Renal cortex interstitium (tissue), 11 donors: ENCODE results near the gene ATG14. TPM values are rescaled to one million over a fixed set of nuclear protein-coding genes. Genes with fewer than 3 reads are reported as not detected.
"Not testable (repeated sequence)": the region's sequence is repeated elsewhere in the genome, so short reads cannot be mapped to it uniquely, and the experiment has no call there.

Experiments
- DNase-seq, 11 donors: peaks; one replicate each; pipeline ENCODE4 v3.0.0-alpha.2; 2013; ENCODE audit warnings: low read depth in 9 of 11, low spot score in 4 of 11; ENCODE audit errors: extremely low read depth in 1 of 11
- polyA plus RNA-seq, 3 donors: library from polyadenylated mRNA; unstranded; fragments of 120-200 nt; gene quantifications; one replicate each; pipeline ENCODE4 v1.2.1, GENCODE V29; 2013; ENCODE audit not compliant: insufficient read length in 3 of 3

The ATG14 gene
- polyA plus RNA-seq, 3 donors: 15.8 to 28.1 (median 21.9) TPM

DNA sequence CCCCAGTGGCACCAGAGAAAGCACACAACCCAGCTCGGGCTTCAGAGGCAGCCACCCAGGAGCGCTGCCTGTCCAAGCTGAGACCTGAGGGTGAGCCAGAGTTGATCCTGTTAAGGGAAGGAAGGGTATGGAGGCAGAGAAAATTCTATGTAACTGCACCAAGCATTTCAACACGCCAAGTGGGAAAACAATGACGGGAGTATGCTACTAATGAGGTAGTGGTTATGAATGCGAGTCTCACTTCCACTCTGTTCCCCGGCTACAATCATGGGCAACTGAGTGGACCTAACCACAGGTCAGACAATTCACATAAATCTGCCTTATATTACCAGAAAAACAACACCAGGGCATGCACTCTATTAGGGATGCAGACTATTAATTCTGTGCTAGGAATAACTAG, 9.9 kb downstream of the ATG14 start:
- no peak for DNase-seq

DNA sequence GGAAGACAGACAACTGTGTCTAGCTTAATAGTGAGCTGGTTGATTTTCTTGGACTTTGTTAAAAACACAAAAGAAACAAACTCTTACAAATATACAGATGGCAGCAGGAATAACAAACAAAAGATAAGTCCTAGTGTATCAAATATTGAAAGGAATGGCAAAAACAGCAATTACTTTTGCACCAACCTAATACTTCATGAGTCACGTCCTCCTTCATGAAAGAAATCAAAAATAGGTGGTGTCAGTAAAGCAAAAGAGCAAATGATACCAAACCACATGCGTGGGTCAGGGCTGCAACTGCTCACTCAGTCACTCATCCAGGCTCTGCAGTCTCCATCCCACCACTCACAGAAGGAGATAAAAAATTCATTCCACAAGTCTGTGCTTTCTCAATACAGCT, 11.8 kb downstream of the ATG14 start:
- no peak for DNase-seq

DNA sequence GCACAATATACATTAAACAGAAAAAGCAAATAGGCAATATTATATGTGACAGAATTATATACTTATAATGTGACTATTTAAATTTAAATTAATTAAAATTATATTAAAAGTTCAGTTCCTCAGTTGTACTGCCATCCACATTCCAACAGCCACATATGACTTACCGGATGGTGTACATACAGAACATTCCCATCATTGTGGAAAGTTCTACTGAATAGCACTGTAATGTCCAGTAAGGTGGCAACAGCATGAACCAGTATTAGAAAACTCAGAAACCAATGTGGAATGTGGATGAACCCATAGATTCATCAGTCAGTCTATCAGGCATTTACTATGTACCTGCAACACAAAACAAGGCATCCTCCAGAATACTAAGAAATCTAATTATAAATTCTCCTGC, 12.4 kb downstream of the ATG14 start:
- DNase-seq: no peak

DNA sequence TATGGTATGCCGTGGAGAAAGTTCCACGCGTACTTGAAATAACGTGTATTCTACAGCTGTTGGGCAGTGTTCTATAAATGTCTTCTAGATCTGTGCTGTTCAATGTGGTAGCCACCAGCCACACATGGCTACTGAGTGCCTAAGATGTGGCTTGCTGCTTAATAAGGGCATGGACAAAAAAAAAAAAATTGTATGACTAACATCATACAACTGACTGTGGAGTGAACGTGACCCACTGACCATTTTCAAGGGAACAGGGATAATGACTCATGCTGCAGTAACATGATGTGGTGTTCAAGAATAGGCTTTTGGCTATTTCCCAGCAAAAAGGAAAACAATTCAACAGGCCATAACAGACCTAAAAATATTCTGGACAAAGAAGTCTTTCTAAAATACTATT, 13.0 kb downstream of the ATG14 start:
- DNase-seq: no peak

DNA sequence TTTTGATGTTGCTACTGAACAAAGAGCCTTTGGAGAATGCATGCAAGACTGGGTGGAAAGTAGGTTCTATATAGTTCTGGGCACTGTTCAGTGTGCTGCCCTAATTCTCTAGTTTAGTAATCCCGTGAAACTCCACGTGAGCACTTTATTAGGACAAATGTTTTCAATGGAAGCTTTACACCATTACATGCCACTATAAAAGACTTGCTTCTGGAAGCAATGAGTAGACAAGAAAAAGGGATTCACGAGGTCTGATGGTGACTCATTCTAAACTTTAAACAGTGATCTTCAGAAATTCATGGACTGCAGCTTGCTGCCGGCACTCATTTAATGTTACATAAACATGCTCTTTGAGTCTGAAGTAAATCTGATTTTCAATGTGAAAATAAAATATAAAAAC, 22.3 kb downstream of the ATG14 start:
- no peak for DNase-seq

DNA sequence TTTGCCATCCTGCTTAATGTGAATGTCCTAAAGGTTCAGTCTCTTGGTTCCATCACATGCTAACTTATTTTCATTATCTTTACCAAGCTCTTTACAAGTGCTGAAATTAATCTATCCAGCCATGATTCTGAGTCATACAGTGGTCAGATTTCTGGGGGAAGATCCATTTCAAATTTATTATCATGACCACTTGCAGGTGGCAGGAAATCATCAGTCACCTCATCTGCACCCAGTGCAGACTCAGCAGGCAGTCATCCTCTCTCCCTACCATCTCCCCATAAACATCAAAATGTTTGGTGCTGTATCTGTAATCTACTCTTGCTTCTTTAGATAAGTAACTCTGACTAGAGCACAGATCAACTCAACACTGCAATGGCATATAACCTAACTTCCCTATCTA, 23.5 kb downstream of the ATG14 start:
- DNase-seq: no peak

DNA sequence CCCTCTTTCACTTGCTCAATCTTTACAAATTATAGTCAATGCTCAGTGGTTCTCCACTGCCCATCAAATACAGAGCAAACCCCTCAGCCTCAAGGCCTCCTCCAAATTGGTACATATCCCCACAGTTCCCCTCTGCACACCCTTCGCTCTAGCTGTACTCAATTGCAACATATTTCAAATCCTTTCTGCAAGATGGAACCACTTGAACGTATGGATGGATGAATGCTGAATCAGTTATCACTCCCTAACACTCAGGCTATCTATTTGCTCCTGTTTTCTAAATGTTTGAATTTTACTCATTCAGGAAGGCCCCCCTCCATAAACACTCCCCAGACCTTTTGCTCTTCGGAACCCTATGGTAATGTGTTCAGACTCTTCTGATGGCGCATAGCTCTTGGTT, 24.5 kb downstream of the ATG14 start:
- no peak for DNase-seq

DNA sequence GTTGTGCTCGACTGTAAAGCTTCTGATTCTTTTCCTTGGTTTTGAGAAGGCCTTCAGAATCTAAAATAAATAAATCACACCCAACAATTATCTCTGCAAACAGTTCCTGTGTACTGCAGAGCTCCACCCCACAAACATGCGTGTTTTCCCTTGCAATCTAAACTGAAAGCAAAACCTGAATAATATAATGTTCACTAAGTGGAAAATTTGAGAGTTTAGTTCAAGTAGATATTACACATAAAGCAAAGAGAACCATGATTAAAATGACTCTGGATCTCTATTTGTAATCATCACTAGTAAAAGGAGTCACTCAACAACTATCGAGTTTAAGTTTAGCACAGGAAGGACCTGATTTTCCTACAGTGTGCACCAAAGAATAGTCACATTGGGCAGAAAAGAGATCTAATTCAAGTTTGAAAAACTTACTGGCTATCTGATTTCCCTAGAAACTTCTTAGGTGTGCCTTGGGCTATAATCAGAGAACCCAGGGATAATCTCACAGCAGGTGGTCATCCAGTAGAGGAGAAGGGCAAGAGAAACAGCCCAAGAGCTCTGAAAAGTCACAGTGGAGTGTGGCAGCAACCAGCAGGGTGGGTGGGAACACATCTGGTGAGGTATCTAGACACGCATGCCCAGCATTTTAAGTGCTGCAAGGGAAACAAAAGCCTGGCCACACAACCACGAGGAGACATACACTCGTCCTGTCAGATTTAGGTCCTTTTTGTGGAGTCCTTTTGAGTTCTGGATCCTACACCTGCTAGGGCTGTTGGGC, 25.4 kb downstream of the ATG14 start:
- DNase-seq: no peak

DNA sequence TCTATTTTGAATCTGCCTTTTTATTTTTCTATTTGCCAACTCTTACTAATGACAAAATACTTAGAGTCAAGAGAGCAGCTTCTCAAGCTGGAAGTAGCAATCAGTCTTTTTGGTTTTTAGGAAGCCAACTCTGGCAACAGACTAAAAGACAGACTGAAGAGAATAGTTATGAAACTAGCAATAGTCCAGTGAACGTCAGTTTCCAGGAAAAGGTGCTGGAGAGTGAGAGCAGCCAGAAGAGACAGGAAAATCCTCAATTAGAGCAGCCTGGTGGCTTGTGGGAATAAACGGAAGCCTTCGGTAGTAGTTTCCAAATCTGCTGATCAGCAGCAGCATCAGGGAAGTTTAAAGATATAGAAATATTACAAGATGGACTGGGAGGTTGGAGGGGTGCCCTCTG, 27.1 kb downstream of the ATG14 start:
- DNase-seq: no peak

DNA sequence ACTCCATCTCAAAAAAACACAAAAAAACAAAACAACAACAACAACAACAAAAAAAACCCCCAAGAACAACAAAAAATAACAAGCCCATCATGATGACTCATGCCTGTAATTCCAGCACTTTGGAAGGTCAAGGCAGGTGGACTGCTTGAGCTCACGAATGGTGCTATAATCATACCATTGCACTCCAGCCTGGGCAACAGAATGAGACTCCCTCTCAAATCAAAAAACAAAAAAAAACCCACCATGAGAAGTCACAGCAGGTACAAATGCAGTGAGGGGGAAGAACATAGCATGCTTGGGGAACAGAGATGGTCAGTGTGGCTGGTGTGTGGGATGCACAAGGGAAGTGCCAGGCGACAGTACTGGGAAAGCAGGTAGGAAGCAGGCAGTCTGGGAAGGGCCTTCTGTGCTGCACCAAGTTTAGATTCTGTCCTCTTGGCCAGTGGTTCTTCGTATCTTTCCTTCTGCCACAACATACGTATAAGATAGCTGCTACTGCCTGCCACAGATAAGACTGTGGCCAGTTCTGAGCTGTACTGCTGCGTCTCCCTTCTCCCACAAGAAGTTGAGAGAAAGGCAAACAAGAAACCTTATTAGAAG, 28.0 kb downstream of the ATG14 start:
- DNase-seq: no peak

DNA sequence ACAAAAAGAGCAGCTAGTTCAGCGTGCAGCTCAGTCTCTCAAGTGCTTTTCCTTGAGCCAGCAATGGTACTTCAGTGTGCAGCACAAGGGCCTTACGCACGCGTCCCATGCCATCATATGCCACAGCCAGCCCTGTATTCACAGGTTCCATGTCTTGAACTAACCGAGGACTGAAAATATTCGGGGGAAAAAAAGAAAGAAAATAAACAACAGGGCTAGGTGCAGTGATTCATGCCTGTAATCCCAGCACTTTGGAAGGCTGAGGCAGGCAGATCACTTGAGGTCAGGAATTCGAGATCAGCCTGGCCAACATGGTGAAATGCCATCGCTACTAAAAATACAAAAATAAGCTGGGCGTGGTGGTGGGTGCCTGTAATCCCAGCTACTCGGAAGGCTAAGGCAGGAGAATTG, 28.6 kb downstream of the ATG14 start:
- not testable (repeated sequence) for DNase-seq

DNA sequence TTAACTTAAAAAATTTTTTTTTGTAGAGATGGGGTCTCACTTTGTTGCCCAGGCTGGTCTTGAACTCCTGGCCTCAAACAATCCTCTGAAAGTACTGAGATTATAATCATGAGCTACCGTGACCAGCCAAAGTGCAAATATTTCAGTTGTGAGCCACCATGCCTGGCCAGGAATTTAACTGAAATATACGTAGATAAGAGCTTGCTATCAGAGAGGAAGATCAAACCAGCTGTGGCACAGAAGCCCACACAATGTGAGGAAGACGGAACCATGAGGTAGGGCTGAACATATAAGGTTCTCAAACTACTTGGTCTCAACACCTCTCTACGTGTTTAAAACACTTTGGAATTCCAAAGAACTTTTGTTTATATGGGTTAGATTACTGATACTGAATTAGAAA, 29.1 kb downstream of the ATG14 start:
- DNase-seq: no peak

DNA sequence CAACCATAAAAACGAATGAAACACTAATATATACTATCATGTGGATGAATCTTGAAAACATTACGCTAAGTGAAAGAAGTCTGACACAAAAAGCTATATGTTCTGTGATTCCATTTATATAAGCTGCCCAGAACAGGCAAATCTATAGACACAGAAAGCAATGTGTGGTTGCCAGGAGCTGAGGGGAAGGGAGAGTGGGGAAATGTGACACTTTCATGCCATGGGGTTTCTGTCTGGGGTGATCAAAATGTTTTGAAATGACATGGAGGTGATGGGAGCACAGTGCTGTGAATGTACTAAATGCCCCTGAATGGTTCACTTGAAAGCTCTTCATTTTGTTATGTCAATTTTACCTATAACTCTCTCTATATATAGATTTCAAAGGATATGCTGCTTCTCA, 30.1 kb downstream of the ATG14 start:
- DNase-seq: no peak

DNA sequence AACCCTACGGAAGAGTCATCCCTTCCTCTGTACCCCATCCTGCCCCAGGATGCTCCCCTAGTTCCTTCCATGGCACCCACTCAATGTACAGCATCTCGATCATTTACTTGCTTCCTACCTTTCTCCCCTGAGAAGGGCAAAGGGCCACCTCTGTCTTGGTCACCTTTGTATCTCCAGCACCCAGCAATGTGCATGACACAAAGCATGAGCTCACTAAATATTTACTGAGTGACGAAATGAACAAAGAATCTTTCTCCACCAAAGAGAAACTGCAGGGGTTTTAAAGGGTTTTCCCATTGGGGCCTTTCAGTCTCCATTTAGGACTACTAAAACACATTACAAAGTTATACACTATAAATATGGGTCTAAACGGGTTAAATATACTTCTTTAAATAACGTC, 30.6 kb downstream of the ATG14 start:
- DNase-seq: no peak

DNA sequence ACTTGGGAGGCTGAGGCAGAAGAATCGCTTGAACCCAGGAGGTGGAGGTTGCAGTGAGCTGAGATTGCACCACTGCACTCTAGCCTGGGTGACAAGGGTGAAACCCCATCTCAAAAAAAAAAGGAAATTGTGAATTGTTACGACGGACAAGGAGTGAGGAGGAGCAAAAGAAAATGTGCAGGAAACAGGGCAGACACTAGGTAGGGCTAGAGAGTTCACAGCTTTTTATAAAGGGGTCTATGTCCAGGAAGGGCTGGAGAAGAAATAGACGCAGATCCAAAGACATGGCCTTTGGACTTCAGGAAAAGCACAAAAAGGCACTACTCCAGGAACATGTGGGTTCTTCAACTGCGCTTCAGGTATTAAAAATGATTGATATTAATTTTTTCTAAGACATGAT, 34.4 kb downstream of the ATG14 start:
- no peak for DNase-seq

DNA sequence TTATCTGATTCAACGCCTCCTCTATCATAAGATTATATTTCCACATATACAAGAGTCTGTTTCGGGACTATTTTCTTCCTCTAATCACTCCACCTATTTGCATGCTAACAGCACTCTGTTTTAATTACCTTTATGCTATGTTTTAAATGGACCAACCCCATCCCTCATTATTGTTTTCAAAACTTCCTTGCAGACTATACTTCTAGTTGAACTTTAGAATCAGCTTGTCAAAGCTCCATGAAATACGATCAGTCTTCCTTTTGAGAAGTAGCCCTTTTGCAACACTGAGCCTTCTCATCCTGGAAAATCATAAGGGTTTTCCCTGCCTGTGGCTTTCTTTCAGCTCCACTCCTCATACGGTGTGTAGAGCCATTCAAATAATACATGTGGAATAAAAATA, 36.9 kb downstream of the ATG14 start:
- no peak for DNase-seq

DNA sequence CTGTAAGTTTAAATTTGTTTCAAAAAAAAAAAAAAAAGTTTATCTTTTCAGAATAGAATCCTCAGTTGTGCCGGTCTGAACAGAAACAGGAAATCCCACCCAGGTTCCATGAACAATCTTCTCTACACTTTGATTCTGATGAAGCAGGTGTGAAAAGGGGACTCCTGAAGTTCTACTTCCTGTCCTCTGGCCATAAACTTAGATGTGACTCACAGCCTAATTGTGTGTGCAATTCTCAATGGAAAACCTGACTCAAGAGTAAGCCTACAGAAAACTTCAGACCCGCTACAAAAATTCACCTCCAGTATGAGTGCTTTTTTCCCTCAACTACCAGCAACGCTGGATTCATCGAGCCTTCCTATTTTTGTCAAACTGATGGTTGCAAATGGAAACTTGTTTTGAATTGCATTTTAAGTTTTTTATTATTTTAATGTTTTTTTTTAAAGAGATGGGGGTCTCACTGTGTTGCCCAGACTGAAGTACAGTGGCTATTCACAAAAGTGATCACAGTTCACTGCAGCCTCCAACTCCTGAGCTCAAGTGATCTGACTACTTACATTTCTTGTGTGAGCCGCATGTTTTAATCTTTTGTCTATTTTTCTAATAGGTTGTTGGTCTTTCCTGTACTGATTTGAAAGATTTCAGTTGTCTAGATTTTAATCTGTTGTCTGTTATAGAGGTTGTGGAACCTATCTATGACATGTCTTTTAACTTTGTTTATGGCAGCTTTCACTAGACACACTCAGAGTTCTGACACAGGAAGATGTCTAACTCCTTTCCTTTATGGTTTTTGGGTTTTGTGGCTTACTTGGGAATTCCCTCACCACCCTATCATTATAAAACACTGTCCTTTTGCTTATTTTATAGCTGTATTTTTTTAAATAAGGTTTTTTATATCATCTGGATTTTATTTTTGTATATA, 37.6 kb downstream of the ATG14 start:
- DNase-seq: no peak

DNA sequence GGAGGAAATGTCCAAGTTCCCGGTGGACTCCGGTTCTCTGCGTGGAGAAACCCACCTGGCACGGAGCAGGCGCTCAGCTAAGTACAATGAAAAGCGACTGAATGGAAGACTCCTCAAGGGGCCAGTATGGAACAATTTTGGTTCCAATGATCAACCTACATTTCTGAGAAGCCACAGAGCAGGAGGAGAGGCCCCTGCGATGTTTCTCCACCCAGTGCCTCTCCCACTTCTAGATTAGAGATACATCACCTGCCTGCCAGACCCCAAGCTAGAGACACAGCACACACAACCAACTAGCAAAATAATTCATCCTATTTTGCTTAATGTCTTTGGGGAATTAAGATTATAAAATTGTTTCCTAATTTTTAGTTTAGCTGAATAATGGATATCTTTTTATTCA, 38.8 kb downstream of the ATG14 start:
- no peak for DNase-seq

DNA sequence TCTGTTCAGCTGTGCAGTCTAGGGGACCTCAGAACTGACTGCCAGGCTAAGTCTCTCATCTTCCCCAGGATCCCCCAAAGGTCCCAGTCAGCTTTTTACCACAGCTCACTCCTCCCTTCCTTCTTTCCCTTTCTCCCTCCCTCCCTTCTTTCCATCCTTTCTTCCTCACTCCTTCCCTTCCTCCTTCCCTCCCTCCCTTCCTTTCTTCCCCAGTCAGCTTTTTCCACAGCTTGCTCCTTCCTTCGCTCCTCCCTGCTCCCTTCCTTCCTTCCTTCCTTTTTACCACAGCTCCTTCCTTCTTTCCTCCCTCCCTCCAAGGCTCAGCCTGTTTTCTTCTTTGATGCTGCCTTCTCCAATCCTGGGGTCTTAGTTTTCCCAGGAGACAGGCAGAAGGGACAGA, 39.2 kb downstream of the ATG14 start:
- no peak for DNase-seq

DNA sequence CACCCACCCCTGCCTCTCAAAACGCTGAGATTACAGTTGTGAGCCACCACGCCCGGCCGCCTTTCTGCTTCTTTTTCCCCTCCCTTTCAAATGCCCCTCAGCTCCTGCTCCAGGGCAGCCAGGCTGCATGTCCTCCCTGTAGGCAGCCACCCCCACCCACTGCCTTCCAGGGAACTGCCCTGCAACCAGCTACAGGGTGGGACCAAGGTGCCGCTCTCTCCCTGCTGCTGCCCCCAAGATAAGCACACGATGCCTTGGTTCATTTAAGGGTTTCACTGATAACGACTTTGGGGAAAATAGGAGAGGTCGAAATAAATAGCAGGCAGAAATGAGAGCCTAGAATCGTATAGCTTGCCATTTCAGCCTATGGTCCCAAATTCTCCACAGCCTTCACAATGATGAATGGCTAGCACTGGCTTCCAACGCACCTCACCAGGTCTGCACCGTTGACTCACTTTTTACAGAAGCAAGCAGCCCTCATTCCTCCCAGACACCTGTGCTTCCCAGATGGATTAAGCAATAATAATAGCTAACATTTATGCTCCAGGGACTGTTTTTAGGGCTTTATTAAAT, 40.7 kb downstream of the ATG14 start:
- DNase-seq: no peak
